Measurements from ENCODE around the gene HSDL1.

The HSDL1 gene

GRCh38 chr16:84079664-84080063, 65.3 kb downstream of the HSDL1 start:
- no peak for DNase-seq

GRCh38 chr16:84075376-84075775, 69.6 kb downstream of the HSDL1 start:
- no peak for DNase-seq

- DNase-seq, result no peak
Observed at GRCh38 chr16:84074721-84075120, 70.3 kb downstream of the HSDL1 start.
